Tibial nerve (tissue), 4 donors: ENCODE measurements around the gene C6orf89.

Source experiments
- EP300 ChIP-seq, 2 donors: sonication (generic); formaldehyde crosslinking; IDR thresholded peaks; one replicate each; pipeline ENCODE4 v1.6.1; 2017; ENCODE audit warnings: antibody characterized with exemption in 2 of 2, mild to moderate bottlenecking in 1 of 2
- POLR2A ChIP-seq, 2 donors: fragments of 450-650 bp; IDR thresholded peaks; one replicate each; pipeline ENCODE4 v1.6.1; 2017; ENCODE audit warnings: antibody characterized with exemption in 2 of 2, mild to moderate bottlenecking in 2 of 2, moderate library complexity in 2 of 2
- TF ChIP-seq, protein P1 (sequence below), 5 experiments: fragments of 200-600 bp in 3 of 5; fragments of 450-650 bp in 2 of 5; sonication (generic) in 3 of 5; IDR thresholded peaks; one replicate each; pipeline ENCODE4 v1.5.1; 2016 to 2019; ENCODE audit warnings: antibody characterized with exemption in 5 of 5, mild to moderate bottlenecking in 3 of 5, moderate library complexity in 2 of 5

DNA sequence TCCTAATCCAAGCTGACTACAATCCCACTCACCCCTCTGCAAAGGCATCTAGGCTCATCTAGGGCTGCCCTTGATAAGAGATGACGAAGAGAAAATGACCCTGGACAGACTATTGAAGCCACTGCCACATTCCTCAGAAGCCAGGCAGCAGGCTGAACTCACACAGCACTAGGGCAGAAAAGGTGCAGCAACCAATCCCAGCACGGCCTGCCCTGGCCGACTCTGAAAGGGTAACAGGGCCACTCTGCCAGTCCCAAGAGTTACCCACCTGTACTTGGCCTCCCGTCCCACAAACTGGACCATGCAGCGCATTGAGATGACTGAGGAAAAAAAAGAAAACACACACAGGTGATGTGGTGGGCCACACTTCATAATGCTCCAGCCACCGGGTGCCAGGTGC, 91.2 kb downstream of the C6orf89 start:
- TF ChIP-seq, protein P1, sequence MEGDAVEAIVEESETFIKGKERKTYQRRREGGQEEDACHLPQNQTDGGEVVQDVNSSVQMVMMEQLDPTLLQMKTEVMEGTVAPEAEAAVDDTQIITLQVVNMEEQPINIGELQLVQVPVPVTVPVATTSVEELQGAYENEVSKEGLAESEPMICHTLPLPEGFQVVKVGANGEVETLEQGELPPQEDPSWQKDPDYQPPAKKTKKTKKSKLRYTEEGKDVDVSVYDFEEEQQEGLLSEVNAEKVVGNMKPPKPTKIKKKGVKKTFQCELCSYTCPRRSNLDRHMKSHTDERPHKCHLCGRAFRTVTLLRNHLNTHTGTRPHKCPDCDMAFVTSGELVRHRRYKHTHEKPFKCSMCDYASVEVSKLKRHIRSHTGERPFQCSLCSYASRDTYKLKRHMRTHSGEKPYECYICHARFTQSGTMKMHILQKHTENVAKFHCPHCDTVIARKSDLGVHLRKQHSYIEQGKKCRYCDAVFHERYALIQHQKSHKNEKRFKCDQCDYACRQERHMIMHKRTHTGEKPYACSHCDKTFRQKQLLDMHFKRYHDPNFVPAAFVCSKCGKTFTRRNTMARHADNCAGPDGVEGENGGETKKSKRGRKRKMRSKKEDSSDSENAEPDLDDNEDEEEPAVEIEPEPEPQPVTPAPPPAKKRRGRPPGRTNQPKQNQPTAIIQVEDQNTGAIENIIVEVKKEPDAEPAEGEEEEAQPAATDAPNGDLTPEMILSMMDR (IDR thresholded peaks at IDR 0.05), result no peak
- TF ChIP-seq POLR2A (IDR thresholded peaks at IDR 0.05), result no peak
- no peak for TF ChIP-seq EP300 (IDR thresholded peaks at IDR 0.05)
